Astrocyte of the spinal cord (primary cell): ENCODE measurements around the gene ANKRD62.

Experiments used
- DNase-seq: peaks from one replicate; pipeline ENCODE4 v3.0.0; 2011; ENCODE audit warnings: low read depth, low spot score
- H3K4me3 ChIP-seq: 2 replicates; pipeline ENCODE4 v1.5.1; 2011; ENCODE audit warnings: low read depth, mild to moderate bottlenecking, low read length, moderate library complexity
- CTCF ChIP-seq: IDR thresholded peaks from 2 replicates; pipeline ENCODE4 v1.5.1; 2012; ENCODE audit warnings: low read depth, mild to moderate bottlenecking, low read length, inconsistent platforms
- in situ Hi-C: cut with HindIII; loops from 2 replicates; pipeline ENCODE4 v1.10.0; 2017; ENCODE audit warnings: low sequenced_read_pairs

Gene ANKRD62

DNA sequence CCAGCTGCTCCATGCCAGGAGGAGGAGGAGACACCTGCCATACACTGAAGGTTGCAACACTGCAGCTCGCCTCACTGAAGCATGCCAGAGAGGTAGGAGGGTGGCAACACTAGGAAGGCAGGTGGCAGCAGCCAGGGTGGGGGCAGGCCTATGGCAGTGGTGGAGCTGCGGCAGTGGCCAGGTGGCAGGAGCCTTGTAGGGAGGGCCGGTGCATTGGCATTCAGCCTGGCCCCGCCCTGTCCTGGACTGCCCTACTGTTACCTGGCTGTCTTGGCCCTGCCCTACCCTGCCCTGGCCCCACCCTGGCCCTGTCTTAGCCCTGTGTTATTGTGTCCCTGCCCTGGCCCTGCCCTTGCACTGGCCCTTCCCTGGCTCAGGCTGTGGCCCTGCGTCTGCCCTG is 7.4 kb upstream of the ANKRD62 start:
- DNase-seq = no peak
- no peak overlapping the region for H3K4me3 ChIP-seq
- TF ChIP-seq CTCF = no peak
- in situ Hi-C loops = no loop called here

- H3K4me3 ChIP-seq = no peak overlapping the region
- no peak for TF ChIP-seq CTCF
- DNase-seq = no peak
- in situ Hi-C loops = no loop called here
These were observed 6.8 kb upstream of the ANKRD62 start for GRCh38 chr18:12086677-12087470.

DNA sequence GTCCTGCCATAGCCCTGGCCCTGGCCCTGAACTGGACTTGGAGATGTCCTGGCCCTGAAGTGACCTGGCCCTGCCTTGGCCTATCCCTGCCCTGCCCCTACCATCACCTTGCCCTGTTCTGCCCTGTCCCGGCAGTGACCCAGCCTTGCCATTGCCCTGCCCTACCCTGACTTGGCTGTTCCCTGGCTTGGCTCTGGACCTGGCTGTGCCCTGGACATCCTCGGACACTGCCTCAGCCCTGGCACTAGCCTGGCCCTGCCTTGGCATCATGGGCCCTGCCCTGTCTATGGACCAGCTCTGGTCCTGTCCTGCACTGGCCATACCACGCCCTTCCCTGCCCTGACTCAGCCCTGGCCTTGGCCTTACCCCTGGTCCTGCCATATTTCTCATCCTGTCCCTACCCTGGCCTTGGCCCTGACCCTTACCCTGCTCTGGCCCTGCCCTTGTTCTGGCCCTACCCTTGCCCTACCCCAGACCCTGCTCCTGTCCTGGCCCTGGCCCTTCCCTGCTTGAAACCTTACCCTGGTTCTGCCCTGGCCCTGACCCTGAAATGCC is 6.1 kb upstream of the ANKRD62 start:
- H3K4me3 ChIP-seq = no peak overlapping the region
- no peak for DNase-seq
- in situ Hi-C loops = no loop called here
- no peak for TF ChIP-seq CTCF

DNA sequence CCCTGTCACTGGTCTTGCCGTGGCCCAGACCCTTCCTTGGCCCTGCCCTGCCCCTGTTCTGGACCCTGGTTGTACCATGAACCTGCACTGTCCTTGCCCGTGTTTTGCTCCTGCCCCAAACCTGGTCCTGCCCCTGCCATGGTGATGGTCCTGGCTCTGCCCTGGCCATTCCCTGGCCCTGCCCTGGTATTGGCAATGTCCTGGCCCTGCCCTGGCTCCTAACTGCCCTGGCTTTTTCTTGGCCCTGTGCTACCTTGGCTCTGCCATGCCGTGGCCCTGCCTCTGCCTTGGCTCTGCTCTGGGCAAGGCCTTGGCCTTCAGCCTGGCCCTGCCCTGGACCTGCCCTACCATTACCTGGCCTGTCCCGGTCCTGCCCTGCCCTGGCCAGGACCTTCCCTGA is 5.5 kb upstream of the ANKRD62 start:
- H3K4me3 ChIP-seq = no peak overlapping the region
- in situ Hi-C loops = no loop called here
- no peak for TF ChIP-seq CTCF

DNA sequence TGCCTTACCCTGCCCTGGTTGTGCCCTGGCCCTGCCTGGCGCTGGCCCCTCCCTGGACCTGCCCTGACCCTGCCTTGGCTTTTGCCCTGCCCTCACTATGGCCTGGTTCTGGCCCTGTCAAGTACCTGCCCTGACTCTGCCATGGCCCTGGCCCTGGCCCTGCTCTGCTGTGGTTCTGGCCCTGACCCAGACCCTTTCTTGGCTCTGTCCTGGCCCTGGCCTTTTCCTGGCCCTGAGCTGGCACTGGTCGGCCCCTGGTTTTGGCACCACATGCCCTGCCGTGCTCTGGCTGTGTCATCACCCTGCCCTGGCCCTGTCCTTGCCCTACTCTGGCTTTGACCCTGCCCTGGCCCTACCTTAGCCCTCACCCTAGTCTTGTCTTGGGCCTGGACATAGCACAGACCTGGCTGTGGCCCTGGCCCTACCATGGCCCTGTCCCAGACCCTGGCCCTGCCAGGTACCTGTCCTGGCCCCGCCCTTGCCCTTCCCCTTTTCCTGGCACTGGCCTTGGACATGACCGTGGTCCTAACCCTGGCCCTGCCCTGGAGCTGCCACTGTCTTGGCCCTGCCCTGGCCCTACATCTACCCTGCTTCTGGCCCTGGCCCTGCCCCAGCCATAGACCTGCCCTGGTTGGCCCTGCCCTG is 4.8 kb upstream of the ANKRD62 start:
- no peak for TF ChIP-seq CTCF
- in situ Hi-C loops = no loop called here
- no peak overlapping the region for H3K4me3 ChIP-seq
- DNase-seq = no peak

More for the DNA sequence above, 5.5 kb upstream of the ANKRD62 start:
- no peak for DNase-seq

- H3K4me3 ChIP-seq = no peak overlapping the region
- no peak for DNase-seq
- no peak for TF ChIP-seq CTCF
- in situ Hi-C loops = no loop called here
These were observed 2.0 kb upstream of the ANKRD62 start for GRCh38 chr18:12091538-12092141.
